PC-9 (cell line): ENCODE data around the gene NIPAL1.

ENCODE experiments used
- EZH2 ChIP-seq: fragments of 200-600 bp; sonication (generic); IDR thresholded peaks from 2 replicates; pipeline ENCODE4 v1.8.0; 2017; ENCODE audit warnings: antibody characterized with exemption, low read depth
- TF ChIP-seq, protein P1 (sequence below): fragments of 200-600 bp; sonication (generic); conservative IDR thresholded peaks from 2 replicates; pipeline ENCODE4 v1.6.1; 2017; ENCODE audit warnings: mixed run types, antibody characterized with exemption, mild to moderate bottlenecking, moderate library complexity

DNA sequence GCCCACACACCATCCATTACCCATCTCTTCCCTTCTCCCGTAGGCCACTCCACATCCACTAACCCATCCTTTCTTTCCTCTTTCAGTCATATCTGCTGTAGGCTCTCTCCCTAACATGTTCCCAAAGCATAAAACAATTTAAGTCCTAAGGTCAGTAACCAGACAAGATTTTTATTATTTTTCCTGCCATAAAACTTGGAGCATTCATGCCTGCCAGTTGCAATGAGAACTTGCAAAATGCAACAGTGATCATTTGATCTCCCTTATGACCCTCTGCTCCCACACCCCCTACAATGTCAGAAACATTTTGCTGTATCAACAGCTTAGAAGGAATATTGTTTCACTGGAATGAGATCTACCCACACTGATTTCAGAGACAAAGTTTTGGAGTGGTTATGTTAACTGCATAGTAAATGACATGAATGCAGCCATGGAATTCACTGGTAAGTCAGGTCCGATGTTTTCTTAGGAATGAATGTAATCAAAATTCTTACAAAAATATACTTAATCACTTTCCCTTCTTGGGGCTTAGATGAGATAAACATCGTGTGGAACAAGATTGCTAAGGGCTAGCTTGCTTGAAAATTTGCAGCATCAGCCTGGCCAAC, 5.7 kb downstream of the NIPAL1 start:
- TF ChIP-seq, protein P1, sequence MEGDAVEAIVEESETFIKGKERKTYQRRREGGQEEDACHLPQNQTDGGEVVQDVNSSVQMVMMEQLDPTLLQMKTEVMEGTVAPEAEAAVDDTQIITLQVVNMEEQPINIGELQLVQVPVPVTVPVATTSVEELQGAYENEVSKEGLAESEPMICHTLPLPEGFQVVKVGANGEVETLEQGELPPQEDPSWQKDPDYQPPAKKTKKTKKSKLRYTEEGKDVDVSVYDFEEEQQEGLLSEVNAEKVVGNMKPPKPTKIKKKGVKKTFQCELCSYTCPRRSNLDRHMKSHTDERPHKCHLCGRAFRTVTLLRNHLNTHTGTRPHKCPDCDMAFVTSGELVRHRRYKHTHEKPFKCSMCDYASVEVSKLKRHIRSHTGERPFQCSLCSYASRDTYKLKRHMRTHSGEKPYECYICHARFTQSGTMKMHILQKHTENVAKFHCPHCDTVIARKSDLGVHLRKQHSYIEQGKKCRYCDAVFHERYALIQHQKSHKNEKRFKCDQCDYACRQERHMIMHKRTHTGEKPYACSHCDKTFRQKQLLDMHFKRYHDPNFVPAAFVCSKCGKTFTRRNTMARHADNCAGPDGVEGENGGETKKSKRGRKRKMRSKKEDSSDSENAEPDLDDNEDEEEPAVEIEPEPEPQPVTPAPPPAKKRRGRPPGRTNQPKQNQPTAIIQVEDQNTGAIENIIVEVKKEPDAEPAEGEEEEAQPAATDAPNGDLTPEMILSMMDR, result no peak
- no peak for TF ChIP-seq EZH2
